Measurements from ENCODE around the gene ITPR1. TPM values are rescaled to one million over a fixed set of nuclear protein-coding genes. Genes with fewer than 3 reads are reported as not detected.

The ITPR1 gene
- total and polyA plus RNA-seq, 12 donors: 9.7 to 40.3 (median 18.8) TPM

DNA sequence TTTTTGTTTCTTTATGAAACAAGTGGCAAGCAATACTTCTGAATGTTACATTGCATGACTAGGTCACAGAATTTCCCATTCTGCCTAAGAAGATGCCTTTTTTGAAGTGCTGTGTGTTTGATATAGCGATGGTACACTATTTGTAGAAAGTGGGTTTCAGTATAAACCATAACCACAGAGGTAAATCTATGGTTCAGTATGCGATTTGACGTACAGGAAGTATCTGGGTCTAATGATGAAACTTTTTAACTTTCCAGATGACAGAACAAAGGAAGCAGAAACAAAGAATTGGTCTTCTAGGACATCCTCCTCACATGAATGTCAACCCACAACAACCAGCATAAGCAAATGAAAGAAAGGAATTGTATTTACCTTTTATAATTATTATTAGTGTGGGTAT is 352.7 kb downstream of the ITPR1 start:
- Histone ChIP-seq H3K9me3 (no peaks in the 10 kb centered on the region), H3K27me3 (no peaks in the 10 kb centered on the region), H3K27ac (peak overlapping the region in 1 of 10 donors; percentile 33), H3K4me3 (no peak overlapping the region), H3K4me1 (peaks cover 0 to 41% (median 2%) of the 10 kb centered on the region in 9 donors), H3K36me3 (peaks cover 0 to 14% (median 0%) of the 10 kb centered on the region in 9 donors)
- DNase-seq: no peak
- ATAC-seq: peak in 1 of 8 donors; percentile 50
- TF ChIP-seq, protein P1, sequence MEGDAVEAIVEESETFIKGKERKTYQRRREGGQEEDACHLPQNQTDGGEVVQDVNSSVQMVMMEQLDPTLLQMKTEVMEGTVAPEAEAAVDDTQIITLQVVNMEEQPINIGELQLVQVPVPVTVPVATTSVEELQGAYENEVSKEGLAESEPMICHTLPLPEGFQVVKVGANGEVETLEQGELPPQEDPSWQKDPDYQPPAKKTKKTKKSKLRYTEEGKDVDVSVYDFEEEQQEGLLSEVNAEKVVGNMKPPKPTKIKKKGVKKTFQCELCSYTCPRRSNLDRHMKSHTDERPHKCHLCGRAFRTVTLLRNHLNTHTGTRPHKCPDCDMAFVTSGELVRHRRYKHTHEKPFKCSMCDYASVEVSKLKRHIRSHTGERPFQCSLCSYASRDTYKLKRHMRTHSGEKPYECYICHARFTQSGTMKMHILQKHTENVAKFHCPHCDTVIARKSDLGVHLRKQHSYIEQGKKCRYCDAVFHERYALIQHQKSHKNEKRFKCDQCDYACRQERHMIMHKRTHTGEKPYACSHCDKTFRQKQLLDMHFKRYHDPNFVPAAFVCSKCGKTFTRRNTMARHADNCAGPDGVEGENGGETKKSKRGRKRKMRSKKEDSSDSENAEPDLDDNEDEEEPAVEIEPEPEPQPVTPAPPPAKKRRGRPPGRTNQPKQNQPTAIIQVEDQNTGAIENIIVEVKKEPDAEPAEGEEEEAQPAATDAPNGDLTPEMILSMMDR (IDR thresholded peaks at IDR 0.05): no peak
- intact Hi-C loops (cut with DNase I): no loop called here
- WGBS, 2 donors: 68 to 70% methylated on average over 3 of the region's 3 CpGs

- H3K9me3 ChIP-seq: no peaks in the 10 kb centered on the region
- TF ChIP-seq, protein P1 (IDR thresholded peaks at IDR 0.05): no peak
- no peak overlapping the region for H3K4me3 ChIP-seq
- intact Hi-C loops (cut with DNase I): no loop called here
- peaks cover 0 to 11% (median 0%) of the 10 kb centered on the region in 9 donors for H3K36me3 ChIP-seq
- H3K4me1 ChIP-seq: peaks cover 0 to 41% (median 2%) of the 10 kb centered on the region in 9 donors
- ATAC-seq (no peak), DNase-seq (no peak)
- WGBS, 2 donors: 87 to 90% methylated on average over 4 of the region's 4 CpGs
- H3K27ac ChIP-seq: peak overlapping the region in 1 of 10 donors; percentile 5
- H3K27me3 ChIP-seq: no peaks in the 10 kb centered on the region
Measured at GRCh38 chr3:4846543-4846942, 353.4 kb downstream of the ITPR1 start.

DNA sequence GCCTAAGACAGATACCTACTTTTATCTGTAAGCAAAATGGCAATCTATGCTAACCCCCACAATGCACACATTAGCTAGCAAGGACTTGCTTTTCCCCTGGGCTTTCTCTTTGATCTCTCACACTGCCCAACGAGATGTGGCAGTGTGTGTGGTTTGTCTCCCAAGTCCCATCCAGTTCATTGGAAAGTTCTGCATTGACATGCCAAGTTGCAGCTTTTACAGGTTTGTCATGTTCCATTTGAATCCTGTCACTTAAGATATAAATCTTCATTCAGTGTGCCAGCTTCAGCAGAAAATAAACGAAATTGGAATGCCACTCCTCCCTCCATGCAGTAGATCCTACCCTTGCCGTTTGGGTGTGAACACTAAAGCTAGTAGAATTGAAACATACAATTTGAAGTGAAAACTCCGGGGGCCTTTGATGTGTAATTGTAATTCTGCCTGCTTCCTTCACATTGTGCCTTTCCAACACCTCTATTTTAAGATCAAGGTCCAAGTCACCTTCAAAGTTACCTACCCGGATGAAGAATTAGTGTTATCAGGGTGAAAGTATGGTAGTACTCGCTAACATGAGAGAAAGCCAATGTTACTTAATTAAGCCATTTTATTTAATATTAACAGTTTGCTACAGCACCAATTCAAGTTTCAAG is 355.2 kb downstream of the ITPR1 start:
- no peak for ATAC-seq
- intact Hi-C loops (cut with DNase I): no loop called here
- TF ChIP-seq, protein P1 (IDR thresholded peaks at IDR 0.05): no peak
- Histone ChIP-seq H3K36me3 (peaks cover 0 to 11% (median 0%) of the 10 kb centered on the region in 9 donors), H3K9me3 (no peaks in the 10 kb centered on the region), H3K27ac (no peak overlapping the region), H3K4me1 (peaks cover 0 to 45% (median 4%) of the 10 kb centered on the region in 9 donors), H3K4me3 (no peak overlapping the region), H3K27me3 (no peaks in the 10 kb centered on the region)
- no peak for DNase-seq
- WGBS, 2 donors: 64 to 69% methylated on average over 6 of the region's 6 CpGs

GRCh38 chr3:4849136-4849535 is 356.0 kb downstream of the ITPR1 start:
- 76 to 81% methylated on average over 3 of the region's 3 CpGs for WGBS, 2 donors
- H3K36me3 ChIP-seq: peaks cover 0 to 11% (median 0%) of the 10 kb centered on the region in 9 donors
- DNase-seq (no peak), ATAC-seq (no peak)
- H3K4me3 ChIP-seq: no peak overlapping the region
- H3K27me3 ChIP-seq: no peaks in the 10 kb centered on the region
- intact Hi-C loops (cut with DNase I): no loop called here
- TF ChIP-seq, protein P1 (IDR thresholded peaks at IDR 0.05): no peak
- H3K27ac ChIP-seq: peak overlapping the region in 1 of 10 donors; percentile 62
- H3K9me3 ChIP-seq: no peaks in the 10 kb centered on the region
- peaks cover 0 to 53% (median 6%) of the 10 kb centered on the region in 9 donors for H3K4me1 ChIP-seq

All from heart right ventricle (tissue), 16 donors.